A673 (cell line): ENCODE results near the gene TLE3.

ENCODE experiments used
- EZH2 ChIP-seq: fragments of 200-600 bp; sonication (generic); IDR thresholded peaks from 2 replicates; pipeline ENCODE4 v1.6.1; 2017; ENCODE audit warnings: borderline replicate concordance, low read depth, mild to moderate bottlenecking, mixed read lengths, antibody characterized with exemption, low read length; ENCODE audit not compliant: poor library complexity, severe bottlenecking
- TF ChIP-seq, protein P1 (sequence below): fragments of 300-800, 200-600 bp; sonication (generic); conservative IDR thresholded peaks from 2 replicates; pipeline ENCODE4 v1.5.1; 2017; ENCODE audit warnings: low read depth, mild to moderate bottlenecking, antibody characterized with exemption, low read length, moderate library complexity, mixed read lengths

DNA sequence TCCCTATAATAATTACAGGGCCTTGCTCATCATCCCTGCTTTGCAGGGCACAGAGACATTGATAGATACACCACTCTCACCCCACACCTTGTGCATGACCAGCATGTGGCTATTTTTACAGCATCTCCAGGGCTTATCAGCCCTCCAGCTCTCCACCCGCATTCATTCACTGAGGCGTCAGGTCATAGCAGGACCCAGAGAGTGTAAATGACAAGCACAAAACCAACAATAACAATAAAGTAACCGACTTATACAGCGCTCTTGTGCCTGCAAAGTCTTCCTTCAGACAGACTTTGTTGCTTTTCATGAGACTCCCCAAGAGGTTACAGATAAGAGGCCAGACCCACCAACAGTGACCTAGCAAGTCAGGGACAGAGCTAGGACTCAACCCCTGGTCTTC lies 80.7 kb downstream of the TLE3 start:
- TF ChIP-seq, protein P1, sequence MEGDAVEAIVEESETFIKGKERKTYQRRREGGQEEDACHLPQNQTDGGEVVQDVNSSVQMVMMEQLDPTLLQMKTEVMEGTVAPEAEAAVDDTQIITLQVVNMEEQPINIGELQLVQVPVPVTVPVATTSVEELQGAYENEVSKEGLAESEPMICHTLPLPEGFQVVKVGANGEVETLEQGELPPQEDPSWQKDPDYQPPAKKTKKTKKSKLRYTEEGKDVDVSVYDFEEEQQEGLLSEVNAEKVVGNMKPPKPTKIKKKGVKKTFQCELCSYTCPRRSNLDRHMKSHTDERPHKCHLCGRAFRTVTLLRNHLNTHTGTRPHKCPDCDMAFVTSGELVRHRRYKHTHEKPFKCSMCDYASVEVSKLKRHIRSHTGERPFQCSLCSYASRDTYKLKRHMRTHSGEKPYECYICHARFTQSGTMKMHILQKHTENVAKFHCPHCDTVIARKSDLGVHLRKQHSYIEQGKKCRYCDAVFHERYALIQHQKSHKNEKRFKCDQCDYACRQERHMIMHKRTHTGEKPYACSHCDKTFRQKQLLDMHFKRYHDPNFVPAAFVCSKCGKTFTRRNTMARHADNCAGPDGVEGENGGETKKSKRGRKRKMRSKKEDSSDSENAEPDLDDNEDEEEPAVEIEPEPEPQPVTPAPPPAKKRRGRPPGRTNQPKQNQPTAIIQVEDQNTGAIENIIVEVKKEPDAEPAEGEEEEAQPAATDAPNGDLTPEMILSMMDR, result no peak
- TF ChIP-seq EZH2, result no peak
